ENCODE results near the gene PPIA.

GRCh38 chr7:44811571-44811970 is 15.1 kb downstream of the PPIA start:
- TF ChIP-seq EZH2 (IDR thresholded peaks at IDR 0.05; ENCODE audit: borderline replicate concordance, insufficient read depth, low read depth, low read length, poor library complexity, severe bottlenecking) = no peak
- TF ChIP-seq, protein P1, sequence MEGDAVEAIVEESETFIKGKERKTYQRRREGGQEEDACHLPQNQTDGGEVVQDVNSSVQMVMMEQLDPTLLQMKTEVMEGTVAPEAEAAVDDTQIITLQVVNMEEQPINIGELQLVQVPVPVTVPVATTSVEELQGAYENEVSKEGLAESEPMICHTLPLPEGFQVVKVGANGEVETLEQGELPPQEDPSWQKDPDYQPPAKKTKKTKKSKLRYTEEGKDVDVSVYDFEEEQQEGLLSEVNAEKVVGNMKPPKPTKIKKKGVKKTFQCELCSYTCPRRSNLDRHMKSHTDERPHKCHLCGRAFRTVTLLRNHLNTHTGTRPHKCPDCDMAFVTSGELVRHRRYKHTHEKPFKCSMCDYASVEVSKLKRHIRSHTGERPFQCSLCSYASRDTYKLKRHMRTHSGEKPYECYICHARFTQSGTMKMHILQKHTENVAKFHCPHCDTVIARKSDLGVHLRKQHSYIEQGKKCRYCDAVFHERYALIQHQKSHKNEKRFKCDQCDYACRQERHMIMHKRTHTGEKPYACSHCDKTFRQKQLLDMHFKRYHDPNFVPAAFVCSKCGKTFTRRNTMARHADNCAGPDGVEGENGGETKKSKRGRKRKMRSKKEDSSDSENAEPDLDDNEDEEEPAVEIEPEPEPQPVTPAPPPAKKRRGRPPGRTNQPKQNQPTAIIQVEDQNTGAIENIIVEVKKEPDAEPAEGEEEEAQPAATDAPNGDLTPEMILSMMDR (IDR thresholded peaks at IDR 0.05) = no peak

All from B cell (primary cell).